ENCODE measurements around the gene STATH.

Gene STATH, protein sequence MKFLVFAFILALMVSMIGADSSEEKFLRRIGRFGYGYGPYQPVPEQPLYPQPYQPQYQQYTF

DNA sequence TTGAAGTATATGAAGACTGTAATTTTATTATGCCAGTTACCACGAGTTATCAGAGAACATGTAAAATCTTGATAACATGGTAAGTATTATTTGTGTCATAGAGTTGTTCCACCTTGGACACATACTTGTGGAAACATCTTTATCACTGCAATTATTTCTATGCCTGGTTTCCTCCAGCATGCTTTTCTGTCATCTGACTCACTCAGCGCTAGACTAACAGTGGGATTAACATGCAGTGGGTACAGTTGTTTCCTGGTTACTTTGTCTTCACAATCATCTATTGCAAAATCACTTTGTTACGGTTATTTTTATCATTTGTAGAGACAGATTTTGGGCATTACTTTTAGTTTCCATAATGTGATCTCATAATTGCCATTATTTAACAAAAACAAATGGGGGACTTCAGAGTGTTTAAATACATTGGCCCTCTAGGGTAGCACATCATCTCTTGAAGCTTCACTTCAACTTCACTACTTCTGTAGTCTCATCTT, at the start of gene STATH:
STATH (plus strand) TSS at position 441 of the 491 bp plus-strand sequence. CDS start 2,472 bp downstream, outside the sequence.
- no peak within 1 kb of the TSS for H3K27ac ChIP-seq
- no peak for TF ChIP-seq ZFX (IDR thresholded peaks at IDR 0.05; ENCODE audit: borderline replicate concordance)
- TF ChIP-seq, protein P1, sequence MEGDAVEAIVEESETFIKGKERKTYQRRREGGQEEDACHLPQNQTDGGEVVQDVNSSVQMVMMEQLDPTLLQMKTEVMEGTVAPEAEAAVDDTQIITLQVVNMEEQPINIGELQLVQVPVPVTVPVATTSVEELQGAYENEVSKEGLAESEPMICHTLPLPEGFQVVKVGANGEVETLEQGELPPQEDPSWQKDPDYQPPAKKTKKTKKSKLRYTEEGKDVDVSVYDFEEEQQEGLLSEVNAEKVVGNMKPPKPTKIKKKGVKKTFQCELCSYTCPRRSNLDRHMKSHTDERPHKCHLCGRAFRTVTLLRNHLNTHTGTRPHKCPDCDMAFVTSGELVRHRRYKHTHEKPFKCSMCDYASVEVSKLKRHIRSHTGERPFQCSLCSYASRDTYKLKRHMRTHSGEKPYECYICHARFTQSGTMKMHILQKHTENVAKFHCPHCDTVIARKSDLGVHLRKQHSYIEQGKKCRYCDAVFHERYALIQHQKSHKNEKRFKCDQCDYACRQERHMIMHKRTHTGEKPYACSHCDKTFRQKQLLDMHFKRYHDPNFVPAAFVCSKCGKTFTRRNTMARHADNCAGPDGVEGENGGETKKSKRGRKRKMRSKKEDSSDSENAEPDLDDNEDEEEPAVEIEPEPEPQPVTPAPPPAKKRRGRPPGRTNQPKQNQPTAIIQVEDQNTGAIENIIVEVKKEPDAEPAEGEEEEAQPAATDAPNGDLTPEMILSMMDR (IDR thresholded peaks at IDR 0.05): no peak

DNA sequence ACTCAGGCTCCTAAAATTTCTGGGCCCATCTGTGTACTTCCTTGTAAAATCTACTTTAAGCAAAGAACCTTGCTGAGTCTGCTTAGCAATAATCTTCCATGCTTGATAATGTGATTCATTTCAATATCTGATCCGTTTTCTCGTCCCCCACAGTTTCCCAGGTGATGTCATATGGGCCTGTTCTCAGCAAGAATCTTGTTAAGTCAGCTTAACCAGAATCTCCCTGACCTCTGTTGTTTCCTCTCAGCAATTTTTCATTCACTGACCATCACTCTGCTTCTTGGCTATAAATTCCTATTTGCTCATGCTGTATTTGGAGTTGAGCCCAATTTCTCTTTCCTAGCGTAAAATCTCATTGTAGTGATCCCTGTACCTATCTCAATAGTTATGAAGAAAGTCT, 44.2 kb upstream of the STATH start:
- TF ChIP-seq, protein P1 (IDR thresholded peaks at IDR 0.05): no peak
- no peak for TF ChIP-seq ZFX (IDR thresholded peaks at IDR 0.05; ENCODE audit: borderline replicate concordance)
- H3K27ac ChIP-seq: no peak overlapping the region

DNA sequence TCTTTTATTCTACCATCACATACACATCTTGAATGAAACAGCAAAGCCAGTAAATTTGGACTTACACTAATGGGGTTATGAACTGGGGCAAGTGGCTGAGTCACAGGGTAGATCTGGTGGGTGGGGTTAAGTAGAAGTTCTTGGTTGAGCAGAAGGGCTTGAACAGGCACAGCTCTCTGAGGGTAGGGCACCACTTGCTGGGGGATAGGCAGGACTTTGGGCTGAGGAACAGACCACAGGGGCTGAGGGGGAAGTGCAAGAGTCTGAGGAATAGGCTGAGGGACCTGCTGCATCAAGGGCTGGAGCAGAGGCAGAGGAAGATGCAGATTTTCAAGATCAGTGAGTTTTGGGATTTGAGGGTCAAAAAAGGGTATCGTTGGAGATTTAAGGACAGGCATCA, 38.6 kb upstream of the STATH start:
- TF ChIP-seq, protein P1 (IDR thresholded peaks at IDR 0.05): no peak
- no peak for TF ChIP-seq ZFX (IDR thresholded peaks at IDR 0.05; ENCODE audit: borderline replicate concordance)
- H3K27ac ChIP-seq: no peak overlapping the region

DNA sequence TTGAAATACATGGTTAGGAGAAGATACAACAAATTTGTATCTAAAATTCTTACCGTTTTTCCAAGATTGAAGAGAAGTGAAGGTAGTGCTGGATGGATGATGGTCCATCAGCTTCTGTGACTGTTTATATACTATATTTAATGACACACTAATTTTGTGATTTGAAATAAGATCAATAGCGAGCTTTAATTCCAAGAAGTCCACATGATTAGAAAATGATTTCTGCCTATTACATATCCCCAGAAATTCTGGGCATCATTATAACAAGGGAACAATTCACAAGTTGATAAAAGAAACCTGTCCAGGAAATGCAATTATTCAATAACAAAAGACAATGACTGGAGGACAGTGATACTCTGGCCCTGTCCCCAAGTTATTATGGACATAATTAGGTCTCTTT, 30.1 kb upstream of the STATH start, which contains the start of gene CSN2:
CSN2 (minus strand) TSS at position 101 of the 400 bp plus-strand sequence. CDS start 4,733 bp downstream, outside the sequence.
- TF ChIP-seq, protein P1 (IDR thresholded peaks at IDR 0.05): no peak
- no peak for TF ChIP-seq ZFX (IDR thresholded peaks at IDR 0.05; ENCODE audit: borderline replicate concordance)
- no peak within 1 kb of the TSS for H3K27ac ChIP-seq

DNA sequence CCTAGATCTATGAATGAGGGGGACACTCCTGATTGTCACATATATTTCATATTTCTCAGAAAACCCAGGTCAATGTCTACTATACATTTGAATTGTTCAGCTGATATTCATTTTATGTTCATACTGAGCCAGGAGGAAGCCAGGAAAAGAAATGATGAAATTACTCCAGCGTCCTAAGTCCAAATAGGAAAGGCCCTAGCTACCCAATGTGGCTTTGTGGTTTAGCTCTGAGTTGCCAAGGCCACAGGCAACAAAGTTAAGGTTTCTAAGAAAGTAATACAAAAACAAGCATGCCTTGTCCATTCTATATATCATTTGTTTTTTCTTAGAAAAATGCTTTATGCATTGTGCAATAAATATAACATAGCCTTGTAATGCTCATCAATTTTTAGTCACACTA, 25.7 kb upstream of the STATH start:
- H3K27ac ChIP-seq: no peak overlapping the region
- no peak for TF ChIP-seq ZFX (IDR thresholded peaks at IDR 0.05; ENCODE audit: borderline replicate concordance)
- TF ChIP-seq, protein P1 (IDR thresholded peaks at IDR 0.05): no peak

DNA sequence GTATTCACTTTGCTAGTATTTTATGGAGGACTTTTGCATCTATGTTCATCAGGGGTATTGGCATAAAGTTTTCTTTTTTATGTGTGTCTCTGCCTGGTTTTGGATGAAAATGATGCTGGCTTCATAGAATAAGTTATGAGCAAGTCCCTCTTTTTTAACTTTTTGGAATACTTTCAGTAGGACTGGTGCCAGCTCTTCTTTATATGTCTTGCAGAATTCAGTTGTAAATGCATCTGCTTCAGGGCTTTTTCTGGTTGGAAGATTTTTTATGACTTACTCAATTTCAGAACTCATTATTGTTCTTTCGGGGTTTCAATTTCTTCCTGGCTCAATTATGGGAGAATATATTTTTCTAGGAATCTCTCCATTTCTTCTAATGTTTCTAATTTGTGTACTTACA, 21.1 kb upstream of the STATH start:
- TF ChIP-seq, protein P1 (IDR thresholded peaks at IDR 0.05): no peak
- TF ChIP-seq ZFX (IDR thresholded peaks at IDR 0.05; ENCODE audit: borderline replicate concordance): no peak
- no peak overlapping the region for H3K27ac ChIP-seq

DNA sequence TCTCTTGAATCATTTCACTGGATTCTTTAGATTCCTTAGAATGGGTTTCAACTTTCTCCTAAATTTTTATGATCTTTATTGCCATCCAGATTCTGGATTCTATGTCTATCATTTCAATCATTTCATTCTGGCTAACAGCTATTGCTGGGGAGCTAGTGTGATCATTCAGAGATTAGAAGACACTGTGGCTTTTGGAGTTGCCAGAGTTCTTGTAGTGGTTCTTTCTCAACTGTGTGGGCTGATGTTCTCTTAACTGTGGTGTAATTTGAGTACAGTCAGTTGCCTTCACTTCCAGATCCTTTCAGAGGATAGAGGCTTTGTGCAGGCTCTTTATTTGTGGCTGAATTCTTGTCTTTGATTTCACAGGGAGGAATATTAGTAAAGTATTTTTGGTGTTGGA, 18.2 kb upstream of the STATH start:
- H3K27ac ChIP-seq: no peak overlapping the region
- TF ChIP-seq, protein P1 (IDR thresholded peaks at IDR 0.05): no peak
- no peak for TF ChIP-seq ZFX (IDR thresholded peaks at IDR 0.05; ENCODE audit: borderline replicate concordance)
